Calu3 (cell line): Measurements from ENCODE around the gene LYSMD2. TPM values are rescaled to one million over a fixed set of nuclear protein-coding genes. Genes with fewer than 3 reads are reported as not detected.

ENCODE experiments used
- BruUV-seq: library from RNA; stranded (reverse); fragments of 400-500 nt; replicated peaks from 2 replicates; lab custom pipeline; 2021; lab: Mats Ljungman, UMichigan
- CTCF ChIA-PET: fragments of 300-600 bp; sonication (Branson Sonifier 250); formaldehyde crosslinking; loops from one replicate; lab custom pipeline; 2022; ENCODE audit warnings: antibody characterized with exemption; lab: Charles Lee
- DNase-seq: peaks from one replicate; pipeline ENCODE4 v3.0.0; 2022
- H3K27ac Mint-ChIP-seq: one replicate; pipeline ENCODE4 v1.8.0; 2022; ENCODE audit warnings: mixed read lengths; ENCODE audit not compliant: unreplicated experiment
- H3K27me3 Mint-ChIP-seq: one replicate; pipeline ENCODE4 v1.8.0; 2022; ENCODE audit warnings: mixed read lengths; ENCODE audit not compliant: unreplicated experiment
- H3K36me3 Mint-ChIP-seq: one replicate; pipeline ENCODE4 v1.8.0; 2022; ENCODE audit warnings: mild to moderate bottlenecking, moderate library complexity, mixed read lengths; ENCODE audit not compliant: insufficient read depth, unreplicated experiment
- H3K4me1 Mint-ChIP-seq: one replicate; pipeline ENCODE4 v1.8.0; 2022; ENCODE audit warnings: mild to moderate bottlenecking, low read depth, mixed read lengths; ENCODE audit not compliant: unreplicated experiment
- H3K4me3 Mint-ChIP-seq: one replicate; pipeline ENCODE4 v1.8.0; 2022; ENCODE audit warnings: mild to moderate bottlenecking, low read depth, moderate library complexity, mixed read lengths; ENCODE audit not compliant: unreplicated experiment
- H3K9me3 Mint-ChIP-seq: one replicate; pipeline ENCODE4 v1.8.0; 2022; ENCODE audit warnings: low read depth, mixed read lengths; ENCODE audit not compliant: unreplicated experiment
- intact Hi-C: fragments of 100-400 bp; cut with micrococcal nuclease; formaldehyde crosslinking; loops from one replicate; pipeline ENCODE4 v1.10.0; 2022; ENCODE audit not compliant: unreplicated experiment
- total RNA-seq: library from RNA; stranded (reverse); gene quantifications from 2 replicates; pipeline ENCODE4 v1.2.3, GENCODE V29; 2022
- TF ChIP-seq, protein P1 (sequence below): fragments of 200-600 bp; IDR thresholded peaks from one replicate; pipeline ENCODE4 v1.8.0; 2022; ENCODE audit warnings: antibody characterized with exemption; ENCODE audit not compliant: unreplicated experiment

The LYSMD2 gene
- total RNA-seq, 1 experiment from 2014 or later: 14.3 TPM

DNA sequence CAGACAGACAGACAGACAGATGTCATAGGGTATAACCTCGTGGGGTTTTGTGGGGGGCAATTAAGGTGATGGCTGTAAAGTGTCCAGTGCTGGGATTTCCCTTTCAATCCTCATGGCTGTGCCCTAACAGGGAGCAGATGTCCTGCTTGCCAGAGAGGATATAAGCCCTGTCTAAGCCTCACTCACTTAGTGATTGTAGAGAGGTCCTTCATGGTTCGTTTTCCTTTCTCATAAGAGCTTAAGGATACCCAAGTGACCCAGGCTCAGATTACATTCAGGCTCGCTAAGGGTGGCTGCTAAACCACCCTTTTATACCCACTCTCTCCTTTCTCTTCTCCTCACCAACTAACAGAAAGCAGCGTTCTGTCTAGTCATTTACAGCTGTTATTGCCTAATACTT, 19.2 kb downstream of the LYSMD2 start:
- no TSS peak for BruUV-seq
- TF ChIP-seq, protein P1, sequence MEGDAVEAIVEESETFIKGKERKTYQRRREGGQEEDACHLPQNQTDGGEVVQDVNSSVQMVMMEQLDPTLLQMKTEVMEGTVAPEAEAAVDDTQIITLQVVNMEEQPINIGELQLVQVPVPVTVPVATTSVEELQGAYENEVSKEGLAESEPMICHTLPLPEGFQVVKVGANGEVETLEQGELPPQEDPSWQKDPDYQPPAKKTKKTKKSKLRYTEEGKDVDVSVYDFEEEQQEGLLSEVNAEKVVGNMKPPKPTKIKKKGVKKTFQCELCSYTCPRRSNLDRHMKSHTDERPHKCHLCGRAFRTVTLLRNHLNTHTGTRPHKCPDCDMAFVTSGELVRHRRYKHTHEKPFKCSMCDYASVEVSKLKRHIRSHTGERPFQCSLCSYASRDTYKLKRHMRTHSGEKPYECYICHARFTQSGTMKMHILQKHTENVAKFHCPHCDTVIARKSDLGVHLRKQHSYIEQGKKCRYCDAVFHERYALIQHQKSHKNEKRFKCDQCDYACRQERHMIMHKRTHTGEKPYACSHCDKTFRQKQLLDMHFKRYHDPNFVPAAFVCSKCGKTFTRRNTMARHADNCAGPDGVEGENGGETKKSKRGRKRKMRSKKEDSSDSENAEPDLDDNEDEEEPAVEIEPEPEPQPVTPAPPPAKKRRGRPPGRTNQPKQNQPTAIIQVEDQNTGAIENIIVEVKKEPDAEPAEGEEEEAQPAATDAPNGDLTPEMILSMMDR: no peak
- H3K27ac Mint-ChIP-seq: no peak overlapping the region
- CTCF ChIA-PET: no interaction called here
- H3K9me3 Mint-ChIP-seq: no peaks in the 10 kb centered on the region
- DNase-seq: no peak
- intact Hi-C loops: no loop called here
- H3K4me1 Mint-ChIP-seq: no peaks in the 10 kb centered on the region
- no peaks in the 10 kb centered on the region for H3K27me3 Mint-ChIP-seq
- no peak overlapping the region for H3K4me3 Mint-ChIP-seq
- no peaks in the 10 kb centered on the region for H3K36me3 Mint-ChIP-seq

DNA sequence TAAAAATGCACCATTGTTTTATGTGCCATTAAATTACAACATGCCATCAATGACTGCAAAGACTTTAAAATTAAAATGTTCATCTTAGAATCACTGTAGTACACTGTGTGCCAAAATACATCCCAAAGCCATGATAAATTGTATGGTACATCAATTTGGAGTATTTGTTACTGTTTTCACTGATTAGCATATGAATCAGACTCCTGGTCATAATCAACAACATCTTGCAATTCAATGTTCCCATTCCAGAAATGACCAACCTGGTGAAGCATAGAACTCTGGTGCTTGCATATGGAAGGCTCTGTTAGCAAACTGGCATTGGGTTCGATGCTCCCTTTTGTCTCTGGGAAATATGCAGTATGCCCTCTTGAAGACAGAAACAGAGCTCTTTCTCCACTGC, 22.5 kb downstream of the LYSMD2 start:
- no TSS peak for BruUV-seq
- no peaks in the 10 kb centered on the region for H3K4me1 Mint-ChIP-seq
- H3K27ac Mint-ChIP-seq: no peak overlapping the region
- H3K27me3 Mint-ChIP-seq: no peaks in the 10 kb centered on the region
- H3K9me3 Mint-ChIP-seq: no peaks in the 10 kb centered on the region
- DNase-seq: no peak
- TF ChIP-seq, protein P1: no peak
- intact Hi-C loops: no loop called here
- no peaks in the 10 kb centered on the region for H3K36me3 Mint-ChIP-seq
- CTCF ChIA-PET: no interaction called here
- H3K4me3 Mint-ChIP-seq: no peak overlapping the region

DNA sequence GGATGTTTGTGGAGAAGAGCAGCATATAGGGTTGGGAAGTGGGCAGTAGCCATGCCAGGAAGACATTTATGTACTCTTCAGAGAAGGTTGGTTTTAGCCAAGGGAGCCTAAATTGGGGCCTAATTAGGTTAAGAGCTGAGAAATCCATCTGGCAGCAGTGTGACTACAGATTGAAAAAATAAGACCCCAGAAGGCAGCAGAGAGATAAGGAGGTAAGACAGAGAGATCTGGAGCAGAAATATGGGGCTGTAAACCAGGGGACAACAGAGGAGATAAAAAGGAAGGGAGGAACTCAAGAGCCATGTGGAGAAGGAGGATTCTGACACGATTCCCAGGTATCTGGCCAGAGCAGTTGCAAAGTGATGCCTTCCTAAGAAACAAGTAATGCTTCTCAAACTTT, 23.3 kb downstream of the LYSMD2 start:
- Mint-ChIP-seq H3K9me3 (no peaks in the 10 kb centered on the region), H3K4me3 (no peak overlapping the region), H3K36me3 (no peaks in the 10 kb centered on the region), H3K4me1 (no peaks in the 10 kb centered on the region), H3K27ac (no peak overlapping the region), H3K27me3 (no peaks in the 10 kb centered on the region)
- TF ChIP-seq, protein P1: no peak
- no peak for DNase-seq
- BruUV-seq: no TSS peak
- intact Hi-C loops: no loop called here
- CTCF ChIA-PET: no interaction called here

DNA sequence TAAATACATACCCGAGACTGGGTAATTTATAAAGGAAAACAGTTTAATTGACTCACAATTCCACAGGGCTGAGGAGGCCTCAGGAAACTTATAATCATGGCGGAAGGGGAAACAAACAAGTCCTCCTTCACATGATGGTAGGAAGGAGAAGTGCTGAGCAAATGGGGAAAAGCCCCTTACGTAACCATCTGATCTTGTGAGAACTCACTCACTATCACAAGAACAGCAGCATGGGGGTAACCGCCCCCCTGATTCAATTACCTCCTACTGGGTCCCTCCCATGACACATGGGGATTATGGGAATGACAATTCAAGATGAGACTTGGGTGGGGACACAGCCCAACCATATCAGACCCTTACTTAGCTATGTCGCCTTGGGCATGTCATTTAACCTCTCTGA, 28.4 kb downstream of the LYSMD2 start:
- no TSS peak for BruUV-seq
- Mint-ChIP-seq H3K27me3 (no peaks in the 10 kb centered on the region), H3K4me3 (no peak overlapping the region), H3K4me1 (no peaks in the 10 kb centered on the region), H3K36me3 (no peaks in the 10 kb centered on the region), H3K9me3 (no peaks in the 10 kb centered on the region), H3K27ac (no peak overlapping the region)
- DNase-seq: no peak
- intact Hi-C loops: no loop called here
- TF ChIP-seq, protein P1: no peak
- CTCF ChIA-PET: no interaction called here
